GM18502 (cell line): ENCODE data around the gene PRSS50.

Source experiments
- ATAC-seq: cut with Tn5 transposase; IDR thresholded peaks from one replicate; pipeline ENCODE4 v1.9.1; 2021; ENCODE audit warnings: mild to moderate bottlenecking; ENCODE audit not compliant: unreplicated experiment, poor library complexity

Gene PRSS50

DNA sequence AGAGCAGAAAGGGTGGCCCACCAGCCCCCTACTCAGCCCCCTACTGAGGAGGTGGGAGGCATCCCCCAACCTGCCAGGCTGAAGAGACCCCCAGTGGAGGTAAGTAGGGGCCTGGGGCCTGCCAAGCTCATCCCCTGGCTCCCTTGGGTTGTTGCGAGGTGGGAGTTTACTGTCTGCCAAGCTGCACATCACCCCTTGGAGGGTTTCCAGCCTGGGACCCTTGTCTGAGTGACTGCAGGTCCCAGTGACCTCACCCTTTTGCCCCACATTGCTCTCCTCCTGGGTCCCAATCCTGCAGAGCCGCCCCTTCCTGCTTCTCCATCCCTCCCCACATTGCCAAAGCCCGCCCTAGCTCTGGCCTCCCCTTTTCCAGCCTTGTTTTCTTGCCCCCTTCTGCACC, 23.1 kb downstream of the PRSS50 start:
- ATAC-seq, result no peak

DNA sequence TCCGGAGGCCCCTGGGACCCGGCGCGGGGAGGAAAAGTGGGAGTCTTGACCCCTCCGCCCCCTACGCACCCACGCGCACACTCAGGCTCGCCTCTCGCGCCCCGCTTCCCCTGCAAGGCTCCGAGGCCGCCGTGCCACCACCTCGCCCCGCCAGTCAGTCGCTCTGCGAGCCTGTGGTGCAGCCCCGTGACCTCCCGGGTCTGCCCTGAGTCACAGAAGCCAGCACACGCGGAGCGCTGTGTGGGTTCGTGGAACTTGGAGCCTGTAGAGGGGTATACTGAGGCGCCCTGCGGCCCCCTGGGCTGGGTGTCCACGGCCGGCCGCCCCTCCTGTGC, 23.8 kb downstream of the PRSS50 start:
- ATAC-seq, result no peak

DNA sequence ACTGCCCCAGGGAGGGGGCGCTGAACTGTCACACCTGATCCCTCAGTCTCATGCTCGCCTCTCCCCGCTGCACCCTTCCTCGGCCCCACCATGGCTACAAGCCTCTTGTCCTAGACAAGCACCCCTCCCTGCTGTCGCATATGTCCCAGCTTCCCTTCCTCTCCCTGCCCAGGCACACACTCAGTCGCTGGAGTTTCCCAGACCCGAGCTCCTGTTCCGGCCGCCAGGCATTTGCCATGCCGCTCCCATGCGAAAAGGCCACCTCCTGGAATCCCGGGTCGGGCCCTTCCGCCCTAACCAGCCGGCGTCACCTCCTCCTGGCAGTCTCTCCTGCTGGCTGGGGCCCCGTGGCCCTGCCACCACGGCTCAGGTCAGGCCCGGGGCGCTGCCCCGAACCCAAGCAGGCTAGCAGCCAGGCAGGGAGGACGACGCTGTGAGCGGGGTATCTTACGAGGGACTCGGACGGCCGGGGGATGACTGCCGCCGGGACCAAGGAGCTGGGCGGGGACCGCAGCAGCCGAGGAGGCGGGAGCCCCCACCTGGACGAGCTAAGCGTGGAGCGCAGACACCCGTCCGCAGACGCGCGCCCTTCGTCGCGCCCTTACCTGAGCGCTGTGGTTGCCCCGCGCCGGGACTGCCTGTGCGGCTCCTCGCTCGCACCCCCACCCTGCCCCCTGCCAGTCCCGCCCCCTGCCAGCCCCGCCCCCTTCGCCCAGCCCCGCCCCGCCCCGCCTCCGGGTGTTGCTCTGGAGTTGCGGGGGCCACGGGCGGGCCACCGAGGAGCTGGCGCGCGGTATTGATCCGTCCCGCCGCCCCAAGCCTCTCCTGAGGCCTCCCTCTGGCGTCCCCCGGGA, 24.4 kb downstream of the PRSS50 start, which contains the start of gene ALS2CL:
Gene ALS2CL (minus strand): TSS at position 642 of the 854 bp plus-strand sequence. CDS start 4,239 bp downstream, outside the sequence.
- no peak for ATAC-seq

DNA sequence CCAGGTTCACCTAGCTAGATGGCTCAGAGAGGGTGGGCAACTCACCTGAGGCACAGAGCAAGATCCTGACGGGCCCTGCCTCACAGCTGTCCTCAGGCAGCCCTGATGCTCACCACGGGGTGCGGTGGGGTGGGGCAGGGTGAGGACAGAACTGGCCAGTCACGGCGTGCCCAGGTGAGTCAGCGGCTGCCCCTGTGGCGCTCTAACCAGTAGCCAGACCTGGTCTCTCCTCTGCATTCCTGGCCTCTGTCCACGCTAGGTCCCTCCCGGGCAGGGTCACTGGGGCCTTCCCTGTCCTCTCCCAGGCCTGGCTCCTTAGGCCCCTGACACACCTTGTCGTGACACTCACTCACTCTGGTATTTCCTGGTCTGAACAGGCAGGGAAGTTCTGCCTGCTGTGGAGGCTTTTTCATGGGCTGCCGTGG, 25.1 kb downstream of the PRSS50 start:
- ATAC-seq, result no peak

DNA sequence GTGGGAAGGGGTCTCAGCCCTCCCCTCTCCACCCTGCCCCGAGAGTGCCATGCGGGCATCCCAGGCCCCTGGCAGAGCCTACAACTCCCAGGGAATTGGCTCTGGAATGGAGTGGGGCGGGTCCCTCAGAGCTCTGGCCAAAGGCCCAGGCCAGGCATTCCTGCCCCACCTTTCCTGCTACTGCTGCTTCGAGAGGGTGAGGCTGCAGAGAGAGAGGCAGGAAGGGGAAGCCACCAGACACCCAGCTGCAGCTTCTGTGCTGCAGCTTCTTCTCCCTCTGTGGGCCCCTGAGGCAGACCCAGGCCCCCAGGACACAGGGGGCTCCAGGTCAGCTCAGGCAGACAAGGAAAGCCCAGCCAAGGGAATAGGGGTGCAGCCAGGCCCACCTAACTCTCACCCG, 26.9 kb downstream of the PRSS50 start:
- ATAC-seq, result no peak

DNA sequence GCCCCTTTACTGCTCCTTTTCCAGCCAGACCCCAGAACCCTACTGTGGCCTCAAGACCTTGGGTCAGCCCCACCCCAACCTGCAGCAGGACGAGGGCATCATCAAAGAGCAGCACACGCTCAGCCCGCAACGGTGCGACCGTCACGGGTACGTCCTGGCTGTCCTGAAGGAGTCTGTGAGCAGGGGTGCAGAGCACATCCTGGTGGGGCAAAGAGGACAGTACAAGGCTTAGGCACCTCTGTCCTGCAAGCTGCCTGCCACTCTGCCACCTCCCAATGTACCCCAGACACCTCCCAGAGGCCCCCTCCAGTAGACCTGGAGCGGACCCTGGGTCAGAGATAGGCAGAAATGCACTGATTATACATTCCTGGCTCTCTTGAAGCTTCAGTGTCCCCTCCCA, 32.2 kb downstream of the PRSS50 start:
- ATAC-seq, result no peak

DNA sequence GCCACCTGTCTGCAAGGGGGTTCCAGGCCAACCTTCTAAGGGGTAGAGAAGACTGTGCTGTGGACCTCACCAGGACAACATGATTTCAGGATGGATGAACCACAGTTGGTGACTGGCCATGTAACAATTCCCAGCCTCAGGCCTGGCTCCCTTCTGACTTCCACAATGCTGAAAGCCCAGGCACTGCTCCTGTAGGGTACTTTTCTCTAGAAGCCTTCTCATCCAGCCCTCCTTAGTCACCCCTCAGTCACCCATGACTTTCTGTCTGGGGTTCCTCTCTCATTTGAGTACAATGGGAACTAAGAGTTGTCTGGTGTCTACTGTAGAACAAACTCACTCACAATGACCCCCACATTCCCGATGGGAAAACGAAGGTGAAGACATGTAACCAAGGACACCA, 32.8 kb downstream of the PRSS50 start:
- ATAC-seq, result no peak

DNA sequence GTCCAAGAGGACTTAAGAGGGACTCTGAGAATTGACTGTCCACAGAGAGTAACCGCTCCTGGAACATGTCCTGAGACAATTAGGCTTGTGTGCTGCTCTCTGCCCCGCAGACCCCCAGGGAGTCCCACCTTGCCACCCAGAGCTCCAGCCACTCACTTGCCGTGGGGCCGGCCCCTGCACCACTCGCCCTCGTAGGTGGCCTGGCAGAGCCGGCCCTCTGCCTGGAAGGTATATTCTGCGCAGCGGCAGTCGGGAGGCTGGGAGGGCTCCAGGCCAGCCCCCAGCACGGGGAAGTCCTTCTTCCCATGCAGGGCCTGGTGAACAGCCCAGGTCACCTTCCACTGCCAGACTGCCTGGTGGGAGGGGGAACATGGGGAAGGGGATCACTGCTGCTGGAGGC, 34.7 kb downstream of the PRSS50 start:
- ATAC-seq, result no peak

DNA sequence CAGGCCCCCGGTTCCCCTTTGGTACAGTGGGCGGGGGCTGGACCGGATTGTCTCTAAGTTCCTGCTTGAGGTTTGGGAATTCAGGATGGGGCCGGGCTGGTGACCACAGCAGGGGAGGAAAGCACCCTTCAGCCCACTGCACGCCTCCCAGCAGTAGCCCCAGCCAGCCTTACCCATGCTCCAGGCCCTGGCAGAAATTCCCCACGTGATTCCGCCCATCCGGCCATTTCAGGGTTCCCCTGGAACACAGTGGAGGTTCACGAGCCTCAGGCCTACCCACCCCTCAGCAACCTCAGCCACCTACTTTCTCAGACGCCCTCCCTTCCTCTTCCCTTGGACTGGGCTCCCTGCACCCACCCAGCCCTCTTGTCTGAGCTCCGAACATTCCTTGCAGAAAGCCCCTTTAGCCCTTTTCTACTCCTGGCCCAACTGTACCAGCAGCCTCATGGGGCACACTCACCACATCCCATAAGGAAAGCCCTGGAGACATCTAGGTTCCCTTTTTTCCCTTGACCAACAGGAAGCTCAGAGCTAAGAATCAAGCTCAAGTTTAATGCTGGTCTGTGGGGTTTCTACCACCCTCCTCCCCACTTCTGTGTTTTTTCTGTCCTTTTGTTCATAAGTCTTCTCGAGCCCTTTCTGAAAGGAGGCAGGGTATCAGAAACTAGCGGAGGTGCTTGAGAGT, 35.7 kb downstream of the PRSS50 start:
- no peak for ATAC-seq

DNA sequence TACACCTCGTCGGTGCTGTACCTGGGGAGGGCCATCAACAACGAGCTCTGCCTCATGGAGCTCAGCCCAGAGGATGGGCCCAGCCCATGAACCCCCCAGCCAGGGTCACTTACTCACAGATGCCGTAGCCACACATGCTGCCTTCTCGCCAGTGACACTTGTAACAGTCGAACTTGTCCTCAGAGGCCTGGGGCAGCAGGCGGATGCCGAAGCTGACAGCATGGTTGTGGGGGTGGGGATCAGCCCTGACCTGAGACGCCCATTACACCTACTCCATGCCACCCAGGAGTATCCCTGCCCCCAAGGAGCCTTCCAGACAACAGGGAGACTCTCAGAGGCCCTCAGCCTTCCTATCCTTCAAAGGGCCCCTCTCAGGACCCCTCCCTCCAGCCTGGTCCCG, 36.3 kb downstream of the PRSS50 start:
- ATAC-seq, result no peak

DNA sequence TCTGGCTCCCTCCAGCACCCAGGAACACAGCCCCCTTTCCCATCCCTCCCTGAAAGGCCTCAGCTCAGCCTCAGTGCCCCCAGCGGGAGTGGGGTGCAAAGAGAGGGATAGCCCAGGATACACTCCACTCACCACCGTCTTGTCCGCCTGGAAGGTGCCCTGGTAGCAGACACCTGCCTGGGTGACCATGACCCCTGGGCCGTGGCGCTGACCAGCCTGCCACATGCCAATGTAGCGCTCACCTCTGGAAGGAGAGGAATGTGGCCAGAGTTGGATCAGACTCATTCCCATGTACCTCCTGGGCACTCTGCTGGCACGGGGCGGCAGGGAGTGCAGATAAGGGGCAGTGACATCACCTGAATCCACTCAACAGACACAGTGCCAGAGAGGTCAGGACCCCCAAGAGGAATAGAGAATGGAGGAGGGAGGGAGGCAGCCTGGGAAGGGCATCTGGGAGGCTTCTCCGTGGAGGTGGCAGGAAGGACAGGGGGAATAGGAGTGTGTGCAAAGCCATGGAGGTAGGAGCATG, 37.3 kb downstream of the PRSS50 start:
- no peak for ATAC-seq

DNA sequence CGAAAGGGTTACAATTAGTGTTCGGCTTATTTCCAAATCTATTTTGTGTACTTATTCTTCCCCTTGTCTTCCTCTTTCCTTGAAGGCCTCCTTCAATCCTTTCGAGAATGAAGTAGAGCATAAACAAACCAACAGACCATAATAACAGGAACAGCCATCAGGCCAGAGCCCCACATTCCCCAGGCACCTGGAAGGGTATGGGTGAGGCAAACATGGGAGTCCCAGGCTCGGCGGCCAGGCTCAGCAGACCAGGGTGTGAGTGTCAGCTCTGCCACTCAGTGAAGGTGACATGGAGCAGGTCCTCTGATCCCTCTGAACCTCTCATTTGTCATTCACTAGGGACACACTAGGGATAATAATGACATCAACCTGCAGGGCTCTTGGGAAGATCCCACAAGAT, 38.0 kb downstream of the PRSS50 start:
- no peak for ATAC-seq

DNA sequence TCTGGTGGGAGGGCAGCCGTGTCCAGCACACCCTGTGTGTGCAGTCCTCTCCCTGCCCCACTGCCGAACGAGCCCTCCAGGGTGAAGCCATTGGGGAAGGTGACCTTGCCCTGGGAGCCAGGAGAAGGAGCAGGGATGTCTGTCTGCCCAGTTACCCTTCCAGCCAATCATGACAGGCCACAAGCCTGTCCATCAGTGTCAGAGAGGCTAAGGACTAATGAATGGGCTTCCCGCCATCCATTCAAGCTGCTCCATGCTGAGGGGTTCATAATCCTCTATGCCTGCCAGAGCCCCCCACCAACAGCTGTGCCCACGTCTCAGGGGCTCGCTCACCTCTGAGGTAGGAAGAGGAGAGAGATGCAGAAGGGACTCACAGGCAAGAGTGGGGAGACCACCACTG, 39.4 kb downstream of the PRSS50 start:
- no peak for ATAC-seq

DNA sequence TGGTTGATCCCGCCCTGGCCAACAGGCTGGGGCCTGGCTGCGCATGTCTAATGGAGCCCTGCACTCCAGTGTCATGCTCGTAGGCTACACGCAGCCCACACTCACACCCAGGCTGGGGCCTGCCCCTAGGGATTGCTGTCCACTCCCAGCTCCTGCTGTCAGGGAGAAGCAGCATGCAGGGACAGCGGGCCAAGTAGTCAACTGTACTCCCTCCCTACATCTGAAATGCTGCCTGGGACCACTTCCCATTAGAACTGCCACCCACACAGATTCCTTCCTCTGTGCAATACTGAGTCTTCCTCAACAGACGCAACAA, 40.3 kb downstream of the PRSS50 start:
- ATAC-seq, result no peak

DNA sequence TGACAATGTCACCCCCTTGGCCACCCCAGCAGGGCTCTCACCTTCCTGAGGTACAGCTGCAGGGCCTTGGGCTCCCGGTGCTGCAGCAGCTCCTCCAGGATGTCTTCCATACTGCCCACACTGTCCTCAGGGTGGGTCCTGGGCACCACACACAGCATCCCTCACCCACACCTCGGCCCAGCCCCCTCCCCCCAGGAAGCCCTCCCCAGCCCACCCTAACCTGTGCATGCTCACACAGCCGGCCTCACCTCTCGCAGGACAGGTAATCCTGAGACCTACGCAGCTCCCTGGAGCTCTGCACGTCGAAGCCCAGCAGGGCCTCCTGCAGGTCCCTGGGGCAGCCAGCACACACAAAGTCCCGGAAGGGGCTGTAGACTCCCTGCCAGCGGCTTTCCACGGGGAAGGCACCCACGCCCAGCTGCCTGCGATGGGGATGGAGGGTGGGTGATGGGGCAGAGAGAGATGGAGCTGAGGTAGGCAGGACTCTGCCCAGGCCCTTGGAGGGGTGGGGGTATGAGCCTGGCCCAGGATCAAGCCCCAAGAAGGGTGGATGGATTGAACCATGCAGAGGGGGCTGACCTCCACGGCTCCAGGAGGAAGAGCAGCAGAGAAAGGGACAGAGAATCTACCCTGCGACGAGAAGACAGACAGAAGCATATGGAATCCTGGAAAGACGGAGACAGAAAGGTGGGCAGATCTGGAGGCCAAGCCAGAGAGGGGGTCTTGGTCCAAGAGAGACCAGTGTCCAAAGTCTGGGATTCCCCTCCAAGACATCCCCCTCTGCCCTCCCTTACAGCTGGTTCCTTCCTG, 40.9 kb downstream of the PRSS50 start:
- ATAC-seq, result no peak

DNA sequence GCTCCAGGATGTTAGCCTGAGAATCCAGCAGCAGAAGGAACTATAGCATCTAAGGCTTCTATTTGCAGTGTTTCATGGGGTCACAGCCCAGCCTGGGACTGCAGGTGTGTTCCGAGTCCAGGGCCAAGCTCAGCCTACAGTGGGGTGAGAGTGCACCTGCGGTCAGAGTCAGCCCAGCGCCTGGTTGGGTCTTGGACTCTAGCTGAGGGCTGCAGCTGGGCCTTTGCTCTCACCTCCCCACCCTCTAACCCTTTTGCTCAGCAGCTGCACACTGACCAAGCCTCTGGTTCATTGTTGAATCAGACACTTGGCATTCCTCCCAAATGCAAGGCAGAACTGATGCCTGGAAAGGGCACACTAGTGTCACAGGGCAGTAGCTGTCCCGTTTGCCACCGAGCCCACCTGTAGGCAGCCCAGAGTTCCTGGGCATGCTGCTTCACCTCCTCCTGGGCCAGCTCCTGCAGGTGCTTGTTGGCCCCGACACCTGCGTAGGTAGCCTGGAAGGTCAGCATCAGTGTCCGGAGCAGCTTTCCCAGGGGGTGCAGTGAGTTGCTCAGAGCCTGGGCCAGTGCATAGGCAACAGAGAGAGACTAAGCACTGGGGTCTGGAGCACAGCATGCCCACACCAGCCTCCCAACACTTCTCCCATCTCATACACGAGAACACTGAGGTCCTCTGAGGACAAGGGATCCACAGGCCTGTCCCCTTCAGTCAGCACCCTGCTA, 41.7 kb downstream of the PRSS50 start:
- ATAC-seq, result no peak

DNA sequence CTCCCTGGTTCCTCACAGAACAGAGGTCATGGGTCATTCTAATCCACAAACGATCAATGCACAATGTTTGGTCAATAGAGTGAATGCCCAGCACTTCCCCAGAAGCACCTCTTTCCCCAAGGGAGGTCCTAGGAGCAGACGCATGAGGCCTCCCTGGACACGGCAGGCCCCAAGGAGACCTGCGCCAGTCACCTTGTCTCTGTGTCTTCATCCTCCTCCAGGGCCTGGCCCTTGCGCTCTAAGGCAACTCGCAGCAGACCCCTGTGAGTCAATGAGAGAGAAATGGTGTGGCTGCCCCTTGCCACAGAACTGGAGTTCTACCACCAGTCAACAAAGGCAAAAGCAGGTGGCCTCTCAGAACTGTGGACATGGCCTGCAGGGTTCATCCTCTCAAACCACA, 42.2 kb downstream of the PRSS50 start:
- no peak for ATAC-seq

DNA sequence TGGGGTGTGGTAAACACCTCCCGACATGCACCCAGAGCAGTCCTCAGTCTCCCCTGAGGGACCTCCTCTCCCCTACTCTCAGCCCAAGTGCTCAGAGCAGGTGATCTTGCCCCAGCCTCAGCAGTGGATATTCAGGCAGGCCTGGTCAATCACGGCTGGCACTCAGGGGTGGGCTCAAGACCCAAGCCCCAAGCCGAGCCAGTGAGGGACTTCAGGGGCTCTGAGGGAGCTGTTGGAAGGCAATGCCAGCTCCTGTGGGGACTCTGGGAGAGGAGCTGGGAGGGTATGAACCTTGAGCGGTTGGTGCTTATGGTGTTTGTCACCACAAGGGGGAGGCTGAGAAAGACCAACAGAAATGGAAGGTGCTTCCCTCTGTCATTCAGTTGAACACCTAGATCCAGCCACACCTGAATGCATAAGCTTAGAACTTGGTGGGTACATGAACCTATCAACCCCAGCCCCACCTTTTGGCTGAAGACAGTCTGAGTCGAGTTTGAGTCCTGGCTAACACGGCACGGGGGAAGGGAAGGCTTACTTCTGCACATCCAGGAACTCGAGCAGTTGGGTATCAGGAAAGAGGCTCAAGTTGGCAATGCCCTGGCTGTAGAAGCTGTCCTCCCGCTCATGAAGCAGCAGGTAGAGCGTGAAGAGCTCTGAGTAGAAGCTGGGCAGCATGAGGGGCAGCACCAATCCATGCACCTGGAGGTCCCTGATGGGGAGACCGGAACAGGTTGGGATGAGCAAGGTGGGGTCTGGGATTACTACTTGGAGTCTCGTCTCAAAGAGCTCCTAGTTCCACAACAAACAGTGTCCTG, 43.4 kb downstream of the PRSS50 start:
- no peak for ATAC-seq
